Caco-2 (cell line): ENCODE data around the gene SYNPO2. TPM values are rescaled to one million over a fixed set of nuclear protein-coding genes. Genes with fewer than 3 reads are reported as not detected.

ENCODE experiments used
- BruUV-seq: library from RNA; stranded (reverse); fragments of 400-500 nt; replicated peaks from 2 replicates; lab custom pipeline; 2021; lab: Mats Ljungman, UMichigan
- CTCF ChIA-PET: fragments of 300-600 bp; sonication (Branson Sonifier 250); formaldehyde crosslinking; loops from one replicate; lab custom pipeline; 2022; ENCODE audit warnings: antibody characterized with exemption; lab: Charles Lee
- POLR2A ChIA-PET: fragments of 300-600 bp; sonication (Branson Sonifier 250); formaldehyde crosslinking; loops from one replicate; lab custom pipeline; 2022; ENCODE audit warnings: antibody characterized with exemption; lab: Charles Lee
- DNase-seq, 2 experiments: peaks; one replicate each; pipeline versions ENCODE4 v3.0.0 to v3.0.0-alpha.2; 2020 to 2022
- H3K27me3 ChIP-seq: replicated peaks from 2 replicates; pipeline ENCODE4 v1.6.0; 2011; ENCODE audit warnings: low read length; ENCODE audit not compliant: control insufficient read depth, insufficient read depth
- H3K36me3 ChIP-seq: 2 replicates; pipeline ENCODE4 v1.5.1; 2011; ENCODE audit warnings: low read length; ENCODE audit not compliant: control insufficient read depth, insufficient read depth
- H3K4me1 ChIP-seq: fragments of 250-450 bp; sonication (Bioruptor Pico); 2 replicates; pipeline ENCODE4 v1.5.1; 2020; ENCODE audit warnings: mild to moderate bottlenecking
- H3K4me3 ChIP-seq: 2 replicates; pipeline ENCODE4 v1.5.1; 2011; ENCODE audit warnings: low read depth, mild to moderate bottlenecking, control low read depth, low read length
- H3K9me3 ChIP-seq: fragments of 250-450 bp; sonication (Bioruptor Pico); 2 replicates; pipeline ENCODE4 v1.5.1; 2020; ENCODE audit warnings: mild to moderate bottlenecking, moderate library complexity
- H3K27ac Mint-ChIP-seq: one replicate; pipeline ENCODE4 v1.8.0; 2022; ENCODE audit warnings: mixed read lengths; ENCODE audit not compliant: unreplicated experiment
- H3K27me3 Mint-ChIP-seq: one replicate; pipeline ENCODE4 v1.8.0; 2022; ENCODE audit warnings: mixed read lengths; ENCODE audit not compliant: insufficient read depth, unreplicated experiment
- H3K36me3 Mint-ChIP-seq: one replicate; pipeline ENCODE4 v1.8.0; 2022; ENCODE audit warnings: mild to moderate bottlenecking, mixed read lengths; ENCODE audit not compliant: insufficient read depth, unreplicated experiment
- H3K4me1 Mint-ChIP-seq: one replicate; pipeline ENCODE4 v1.8.0; 2022; ENCODE audit warnings: low read depth, mixed read lengths; ENCODE audit not compliant: unreplicated experiment
- H3K4me3 Mint-ChIP-seq: one replicate; pipeline ENCODE4 v1.8.0; 2022; ENCODE audit warnings: mild to moderate bottlenecking, moderate library complexity, mixed read lengths; ENCODE audit not compliant: unreplicated experiment
- H3K9me3 Mint-ChIP-seq: one replicate; pipeline ENCODE4 v1.8.0; 2022; ENCODE audit warnings: mixed read lengths; ENCODE audit not compliant: unreplicated experiment
- CTCF ChIP-seq, 2 experiments: fragments of 200-600 bp in 1 of 2; IDR thresholded peaks; 1 replicate in 1 of 2; 2 replicates in 1 of 2; pipeline versions ENCODE4 v1.5.1 to v1.8.0; 2011 to 2022; ENCODE audit warnings: antibody characterized with exemption in 1 of 2, control low read depth in 1 of 2, inconsistent platforms in 1 of 2, low read depth in 1 of 2, low read length in 1 of 2, mild to moderate bottlenecking in 1 of 2, moderate library complexity in 1 of 2; ENCODE audit not compliant: insufficient read depth in 1 of 2, severe bottlenecking in 1 of 2, unreplicated experiment in 1 of 2
- intact Hi-C: fragments of 100-400 bp; cut with micrococcal nuclease; formaldehyde crosslinking; loops from one replicate; pipeline ENCODE4 v1.10.0; 2022; ENCODE audit not compliant: unreplicated experiment
- total RNA-seq: library from RNA; stranded (reverse); gene quantifications from 2 replicates; pipeline ENCODE4 v1.2.3, GENCODE V29; 2022

The SYNPO2 gene
- total RNA-seq, 1 experiment from 2014 or later, result 0.16 TPM

- intact Hi-C loops, result loop anchor here (1.0 to 2.0 kb wide), 3 partner anchors 197 to 304 kb away; no protein-coding TSS in a partner anchor
- ChIA-PET CTCF (no interaction called here), POLR2A (no interaction called here)
- H3K4me1 ChIP-seq, result peaks cover 10% of the 10 kb centered on the region; the same call in 1 of the 2 replicates
- H3K4me3 Mint-ChIP-seq, result no peak overlapping the region
- no peak overlapping the region for H3K27ac Mint-ChIP-seq
- H3K4me3 ChIP-seq, result no peak overlapping the region
- no peaks in the 10 kb centered on the region for H3K36me3 Mint-ChIP-seq
- TF ChIP-seq CTCF (IDR thresholded peaks at IDR 0.05; ENCODE audit: insufficient read depth in 1 of 2, low read depth in 1 of 2, low read length in 1 of 2, severe bottlenecking in 1 of 2, unreplicated experiment in 1 of 2), result no peak
- H3K27me3 Mint-ChIP-seq, result no peaks in the 10 kb centered on the region
- BruUV-seq, result no TSS peak
- no peaks in the 10 kb centered on the region for H3K9me3 ChIP-seq
- H3K36me3 ChIP-seq, result no peaks in the 10 kb centered on the region
- peaks cover 8% of the 10 kb centered on the region for H3K4me1 Mint-ChIP-seq
- no peaks in the 10 kb centered on the region for H3K9me3 Mint-ChIP-seq
- no peak for DNase-seq
- no peaks in the 10 kb centered on the region for H3K27me3 ChIP-seq
These were observed 80.2 kb downstream of the SYNPO2 start for GRCh38 chr4:118968813-118969212.

GRCh38 chr4:118969359-118969758 is 80.7 kb downstream of the SYNPO2 start:
- H3K27me3 Mint-ChIP-seq, result no peaks in the 10 kb centered on the region
- H3K36me3 Mint-ChIP-seq, result no peaks in the 10 kb centered on the region
- H3K36me3 ChIP-seq, result no peaks in the 10 kb centered on the region
- no peaks in the 10 kb centered on the region for H3K9me3 Mint-ChIP-seq
- H3K4me3 Mint-ChIP-seq, result no peak overlapping the region
- BruUV-seq, result no TSS peak
- intact Hi-C loops, result loop anchor here (1.0 to 2.0 kb wide), 3 partner anchors 197 to 305 kb away; no protein-coding TSS in a partner anchor
- DNase-seq, result peak in 1 of 2 experiments; percentile 34
- TF ChIP-seq CTCF (IDR thresholded peaks at IDR 0.05; ENCODE audit: insufficient read depth in 1 of 2, low read depth in 1 of 2, low read length in 1 of 2, severe bottlenecking in 1 of 2, unreplicated experiment in 1 of 2), result peak; percentile 36 to 44
- no peak overlapping the region for H3K4me3 ChIP-seq
- H3K4me1 Mint-ChIP-seq, result peaks cover 8% of the 10 kb centered on the region
- H3K27me3 ChIP-seq, result no peaks in the 10 kb centered on the region
- peaks cover 10% of the 10 kb centered on the region; the same call in 1 of the 2 replicates for H3K4me1 ChIP-seq
- CTCF ChIA-PET, result interaction anchor here (0.6 to 0.7 kb wide), 2 partner anchors 104 to 198 kb away, joined by 3 to 5 read pairs; no protein-coding TSS in a partner anchor
- H3K27ac Mint-ChIP-seq, result no peak overlapping the region
- H3K9me3 ChIP-seq, result no peaks in the 10 kb centered on the region
- POLR2A ChIA-PET, result no interaction called here

- Mint-ChIP-seq H3K4me3 (no peak overlapping the region), H3K27me3 (no peaks in the 10 kb centered on the region), H3K36me3 (no peaks in the 10 kb centered on the region), H3K9me3 (no peaks in the 10 kb centered on the region), H3K27ac (no peak overlapping the region), H3K4me1 (peaks cover 8% of the 10 kb centered on the region)
- DNase-seq, result no peak
- CTCF ChIA-PET, result no interaction called here
- Histone ChIP-seq H3K27me3 (no peaks in the 10 kb centered on the region), H3K4me3 (no peak overlapping the region), H3K36me3 (no peaks in the 10 kb centered on the region), H3K9me3 (no peaks in the 10 kb centered on the region), H3K4me1 (peaks cover 10% of the 10 kb centered on the region; the same call in 1 of the 2 replicates)
- no peak for TF ChIP-seq CTCF (IDR thresholded peaks at IDR 0.05; ENCODE audit: insufficient read depth in 1 of 2, low read depth in 1 of 2, low read length in 1 of 2, severe bottlenecking in 1 of 2, unreplicated experiment in 1 of 2)
- BruUV-seq, result no TSS peak
- intact Hi-C loops, result no loop called here
- POLR2A ChIA-PET, result no interaction called here
These were observed 83.5 kb downstream of the SYNPO2 start for GRCh38 chr4:118972167-118972566.
